Lung (tissue), 12 donors: ENCODE results near the gene ZDHHC1. TPM values are rescaled to one million over a fixed set of nuclear protein-coding genes. Genes with fewer than 3 reads are reported as not detected.

Experiments used
- ATAC-seq: fragments of 200-7000 bp; cut with Tn5 transposase; one replicate; pipeline ENCODE4 v1.9.1; 2020; ENCODE audit warnings: moderate number of reproducible peaks; ENCODE audit not compliant: insufficient read depth, low FRiP score
- DNase-seq, 3 donors: peaks; one replicate each; pipeline ENCODE4 v3.0.0-alpha.2; 2013 to 2017
- H3K27ac ChIP-seq, 2 donors: one replicate each; pipeline ENCODE4 v1.5.1; 2013; ENCODE audit warnings: mild to moderate bottlenecking in 2 of 2, moderate library complexity in 2 of 2, control low read depth in 1 of 2, inconsistent platforms in 1 of 2, low read depth in 1 of 2, low read length in 1 of 2
- H3K27me3 ChIP-seq, 3 donors: one replicate each; pipeline ENCODE4 v1.5.1; 2013; ENCODE audit warnings: low read length in 2 of 3; ENCODE audit not compliant: control insufficient read depth in 3 of 3, insufficient read depth in 3 of 3
- H3K36me3 ChIP-seq, 4 donors: one replicate each; pipeline ENCODE4 v1.5.1; 2013; ENCODE audit warnings: low read length in 4 of 4, mild to moderate bottlenecking in 1 of 4, moderate library complexity in 1 of 4; ENCODE audit not compliant: control insufficient read depth in 4 of 4, insufficient read depth in 4 of 4
- H3K4me1 ChIP-seq, 5 donors: one replicate each; pipeline ENCODE4 v1.5.1; 2013; ENCODE audit warnings: low read length in 5 of 5, mild to moderate bottlenecking in 2 of 5, moderate library complexity in 1 of 5; ENCODE audit not compliant: control insufficient read depth in 5 of 5, insufficient read depth in 5 of 5
- H3K4me3 ChIP-seq: one replicate; pipeline ENCODE4 v1.5.1; 2013; ENCODE audit warnings: mild to moderate bottlenecking, control low read depth, moderate library complexity
- H3K9ac ChIP-seq, 2 donors: one replicate each; pipeline ENCODE4 v1.5.1; 2013; ENCODE audit warnings: low read length in 2 of 2, control low read depth in 1 of 2; ENCODE audit not compliant: insufficient read depth in 1 of 2
- H3K9me3 ChIP-seq, 4 donors: one replicate each; pipeline ENCODE4 v1.5.1; 2013; ENCODE audit warnings: low read length in 3 of 4, mild to moderate bottlenecking in 1 of 4, moderate library complexity in 1 of 4; ENCODE audit not compliant: control insufficient read depth in 4 of 4, insufficient read depth in 3 of 4
- CTCF ChIP-seq: IDR thresholded peaks from 2 replicates; pipeline ENCODE4 v1.5.1; 2012; ENCODE audit warnings: mild to moderate bottlenecking; ENCODE audit errors: control extremely low read depth, extremely low read depth
- WGBS, 2 donors: extraction: QIAGEN DNeasy Blood & Tissue Kit; methylation state at CpG; one replicate each; pipeline ENCODE4 v1.1.7; 2013; 5-methylcytosine and 5-hydroxymethylcytosine counted together
- polyA plus RNA-seq, 2 donors: library from polyadenylated mRNA; stranded (reverse); fragments of 200-250 nt; gene quantifications; one replicate each; pipeline ENCODE4 v1.2.1, GENCODE V29; 2013
- total RNA-seq, 2 donors: library from RNA; depleted of rRNA in 1 of 2; stranded (reverse); fragments of >200 nt in 1 of 2; gene quantifications; one replicate each; pipeline ENCODE4 v1.2.1, GENCODE V29; 2014 to 2021
- donor health status: control.
- donor health status: control.
- donor health status: Bipolar disorder and iron deficiency.
- donor health status: healthy.
- donor health status: DM: yes; HTN: yes; CAD: no.

Gene ZDHHC1
- total and polyA plus RNA-seq, 4 donors = 10.9 to 31.8 (median 21.2) TPM

GRCh38 chr16:67397812-67398545, 18.3 kb downstream of the ZDHHC1 start:
- H3K27ac ChIP-seq = peak overlapping the region in 1 of 2 donors; percentile 5
- DNase-seq (no peak), ATAC-seq (no peak)
- no peaks in the 10 kb centered on the region for H3K9me3 ChIP-seq
- H3K4me3 ChIP-seq = no peak overlapping the region
- H3K9ac ChIP-seq = no peak overlapping the region
- TF ChIP-seq CTCF = no peak
- no peaks in the 10 kb centered on the region for H3K36me3 ChIP-seq
- 82 to 88% methylated on average over 22 of the region's 22 CpGs for WGBS, 2 donors
- peaks cover 0 to 44% (median 18%) of the 10 kb centered on the region in 5 donors for H3K4me1 ChIP-seq
- H3K27me3 ChIP-seq = peaks cover 0 to 9% (median 4%) of the 10 kb centered on the region in 3 donors

DNA sequence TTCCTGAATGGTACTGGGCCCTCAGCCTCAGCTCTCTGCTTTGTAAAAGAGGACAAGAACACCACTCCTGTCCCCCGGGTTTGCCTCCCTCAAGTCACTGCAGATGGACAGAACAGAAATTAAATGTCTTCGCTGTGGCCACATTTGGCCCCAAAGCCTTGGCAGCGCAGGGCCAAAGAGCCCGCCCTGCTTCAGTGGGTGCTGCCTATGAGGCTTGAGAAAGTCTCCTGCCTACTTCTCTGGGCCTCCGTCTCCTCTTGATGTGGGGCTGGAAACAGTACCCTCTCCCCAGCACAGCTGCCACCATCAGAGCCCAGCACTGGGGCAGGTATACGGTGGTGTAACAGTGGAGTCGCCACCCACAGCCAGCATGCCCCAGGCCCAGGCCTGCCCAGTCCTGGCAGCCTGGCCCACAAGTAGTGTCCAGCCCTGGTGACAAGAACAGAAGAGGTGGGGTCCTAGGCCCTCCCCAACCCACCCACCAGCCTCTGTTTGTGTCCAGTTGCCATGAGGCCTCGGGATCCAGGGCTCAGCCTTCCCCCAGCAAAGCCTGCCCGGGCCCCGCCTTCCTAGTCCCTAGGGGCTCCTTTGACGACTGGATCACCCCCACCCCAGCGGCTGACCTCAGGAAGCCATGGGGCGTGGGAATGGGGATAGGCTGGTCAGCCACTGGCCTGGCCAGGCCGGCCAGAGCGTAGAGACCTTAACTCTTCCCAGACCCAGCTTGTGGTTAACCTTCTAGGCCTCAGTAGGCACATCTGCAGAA, 19.1 kb downstream of the ZDHHC1 start:
- Histone ChIP-seq H3K4me1 (peaks cover 0 to 52% (median 26%) of the 10 kb centered on the region in 5 donors), H3K9ac (peak overlapping the region in 1 of 2 donors; percentile 34), H3K36me3 (no peaks in the 10 kb centered on the region), H3K27me3 (peaks cover 0 to 9% (median 4%) of the 10 kb centered on the region in 3 donors), H3K27ac (peak overlapping the region; percentile 50 to 62), H3K4me3 (no peak overlapping the region), H3K9me3 (no peaks in the 10 kb centered on the region)
- WGBS, 2 donors = 78 to 82% methylated on average over 15 of the region's 15 CpGs
- DNase-seq = peak in 2 of 3 donors; percentile 21 to 26
- ATAC-seq = no peak
- TF ChIP-seq CTCF = no peak

DNA sequence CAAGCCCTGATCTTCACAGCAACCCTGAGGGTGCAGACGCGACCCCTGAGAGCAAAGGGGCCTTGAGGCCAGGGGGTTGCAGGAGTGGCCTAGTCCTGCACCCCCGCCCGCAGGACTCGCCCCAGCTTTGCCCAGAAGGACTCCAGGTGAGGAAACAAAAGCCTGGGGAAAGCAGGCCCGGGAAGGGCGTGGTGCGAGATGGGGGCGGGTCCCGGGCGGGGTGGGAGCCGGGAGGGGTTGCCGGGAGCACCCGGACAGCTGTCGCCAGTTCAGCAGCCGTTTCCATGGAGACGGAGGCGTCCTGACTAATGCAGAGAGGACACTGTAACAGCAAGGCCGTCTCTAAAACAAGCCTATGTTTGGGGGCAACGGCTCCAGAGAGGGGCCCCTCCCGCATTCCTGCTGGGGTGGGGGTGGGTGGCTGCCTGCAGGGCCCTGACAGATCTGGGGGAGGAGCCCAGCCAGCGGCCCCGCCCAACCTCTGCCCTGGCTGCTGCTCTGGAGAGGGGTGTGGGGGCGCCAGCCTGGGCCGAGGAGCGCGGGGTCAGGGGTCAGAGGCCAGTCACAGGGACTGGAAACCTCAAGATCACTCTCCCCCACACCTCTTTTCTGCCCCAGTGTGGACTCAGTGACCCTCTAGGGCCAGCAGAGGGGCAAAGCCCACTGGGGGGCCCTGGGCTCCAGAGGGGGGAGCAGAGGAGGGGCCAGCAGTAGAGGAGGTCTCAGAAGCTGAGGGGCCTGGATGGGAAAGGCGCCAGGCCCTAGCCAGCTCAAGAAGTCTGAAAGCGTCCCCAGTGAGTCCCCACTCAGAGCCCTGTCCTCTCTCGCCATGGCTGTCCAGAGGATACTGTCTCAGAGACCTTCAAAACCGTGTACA, 19.9 kb downstream of the ZDHHC1 start:
- Histone ChIP-seq H3K27ac (peak overlapping the region; percentile 50 to 62), H3K4me1 (peaks cover 0 to 54% (median 30%) of the 10 kb centered on the region in 5 donors), H3K36me3 (no peaks in the 10 kb centered on the region), H3K4me3 (no peak overlapping the region), H3K9me3 (no peaks in the 10 kb centered on the region), H3K9ac (peak overlapping the region in 1 of 2 donors; percentile 34), H3K27me3 (peaks cover 0 to 9% (median 4%) of the 10 kb centered on the region in 3 donors)
- no peak for TF ChIP-seq CTCF
- ATAC-seq = peak; percentile 33
- peak; percentile 94 to 95 (median 95) for DNase-seq
- 40 to 58% methylated on average over 29 to 31 of the region's 31 CpGs for WGBS, 2 donors
